Measurements from ENCODE around the gene POU2F3.

- TF ChIP-seq SIN3A (IDR thresholded peaks at IDR 0.05; ENCODE audit: borderline replicate concordance, insufficient read depth, low read length) (no peak), POLR2AphosphoS5 (IDR thresholded peaks at IDR 0.05; ENCODE audit: low read depth, low read length) (no peak), TAF1 (IDR thresholded peaks at IDR 0.05; ENCODE audit: borderline replicate concordance, insufficient read depth, low read length) (no peak), REST (IDR thresholded peaks at IDR 0.05; ENCODE audit: insufficient read depth in 1 of 2, low read depth in 2 of 2, low read length in 2 of 2) (no peak)
Measured at GRCh38 chr11:120267319-120267718, 27.4 kb downstream of the POU2F3 start.
